Gastrocnemius medialis (tissue), 4 donors: ENCODE data around the gene NCOR2.

ENCODE experiments used
- POLR2A ChIP-seq, 2 donors: fragments of 450-650 bp; IDR thresholded peaks; one replicate each; pipeline ENCODE4 v1.6.1; 2017; ENCODE audit warnings: antibody characterized with exemption in 2 of 2, mild to moderate bottlenecking in 2 of 2, moderate library complexity in 2 of 2
- TF ChIP-seq, protein P1 (sequence below), 5 experiments: fragments of 450-650 bp in 3 of 5; fragments of 200-600 bp in 2 of 5; sonication (generic) in 2 of 5; IDR thresholded peaks in 4 of 5; conservative IDR thresholded peaks in 1 of 5; 1 replicate in 4 of 5; 2 replicates in 1 of 5; pipeline ENCODE4 v1.5.1; 2016 to 2019; ENCODE audit warnings: antibody characterized with exemption in 5 of 5, mild to moderate bottlenecking in 3 of 5, moderate library complexity in 3 of 5

DNA sequence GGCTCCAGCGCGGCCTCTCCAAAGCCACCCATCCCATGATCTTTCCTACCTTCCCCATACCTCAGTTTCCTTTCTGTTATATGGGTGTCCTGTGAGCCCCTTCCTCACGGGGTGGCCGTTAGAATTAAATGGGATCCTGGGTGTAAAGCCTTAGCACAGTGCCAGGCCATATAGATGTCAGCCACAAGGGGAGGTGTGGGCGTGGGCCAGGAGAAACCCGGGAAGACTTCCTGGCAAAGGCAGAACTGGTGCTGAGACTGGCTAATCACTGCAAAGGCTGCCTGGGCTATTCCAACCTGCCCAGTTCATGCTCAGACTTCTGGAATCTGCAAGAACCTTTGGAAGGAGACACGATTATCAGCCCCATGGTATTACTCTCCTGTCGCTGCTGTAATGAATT, 11.0 kb upstream of the NCOR2 start:
- TF ChIP-seq, protein P1, sequence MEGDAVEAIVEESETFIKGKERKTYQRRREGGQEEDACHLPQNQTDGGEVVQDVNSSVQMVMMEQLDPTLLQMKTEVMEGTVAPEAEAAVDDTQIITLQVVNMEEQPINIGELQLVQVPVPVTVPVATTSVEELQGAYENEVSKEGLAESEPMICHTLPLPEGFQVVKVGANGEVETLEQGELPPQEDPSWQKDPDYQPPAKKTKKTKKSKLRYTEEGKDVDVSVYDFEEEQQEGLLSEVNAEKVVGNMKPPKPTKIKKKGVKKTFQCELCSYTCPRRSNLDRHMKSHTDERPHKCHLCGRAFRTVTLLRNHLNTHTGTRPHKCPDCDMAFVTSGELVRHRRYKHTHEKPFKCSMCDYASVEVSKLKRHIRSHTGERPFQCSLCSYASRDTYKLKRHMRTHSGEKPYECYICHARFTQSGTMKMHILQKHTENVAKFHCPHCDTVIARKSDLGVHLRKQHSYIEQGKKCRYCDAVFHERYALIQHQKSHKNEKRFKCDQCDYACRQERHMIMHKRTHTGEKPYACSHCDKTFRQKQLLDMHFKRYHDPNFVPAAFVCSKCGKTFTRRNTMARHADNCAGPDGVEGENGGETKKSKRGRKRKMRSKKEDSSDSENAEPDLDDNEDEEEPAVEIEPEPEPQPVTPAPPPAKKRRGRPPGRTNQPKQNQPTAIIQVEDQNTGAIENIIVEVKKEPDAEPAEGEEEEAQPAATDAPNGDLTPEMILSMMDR (IDR thresholded peaks at IDR 0.05 in 4 of 5, conservative IDR thresholded peaks at IDR 0.05 in 1 of 5) = no peak
- no peak for TF ChIP-seq POLR2A (IDR thresholded peaks at IDR 0.05)
